ENCODE results near the gene BMP8A.

BMP8A gene

DNA sequence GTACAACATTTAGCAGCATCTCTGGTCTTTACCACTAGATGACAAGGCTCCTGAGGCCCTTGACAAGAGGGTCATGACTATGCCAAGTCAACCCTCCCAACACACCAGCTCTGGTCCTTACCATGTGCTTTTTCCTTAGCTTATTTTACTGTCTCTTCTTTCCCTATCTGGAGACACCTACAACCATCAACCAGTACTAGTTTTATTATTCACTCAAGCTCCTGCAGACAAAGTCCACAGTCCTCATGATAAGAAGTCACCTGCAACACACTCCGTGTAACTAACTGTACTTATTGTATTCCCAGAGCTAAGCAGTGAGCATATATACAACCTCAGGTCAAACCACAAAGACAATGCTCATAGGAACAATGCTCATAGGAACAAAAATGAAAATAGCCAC lies 69.8 kb downstream of the BMP8A start:
- DNase-seq, result no peak
- intact Hi-C loops (cut with DNase I), result no loop called here

DNA sequence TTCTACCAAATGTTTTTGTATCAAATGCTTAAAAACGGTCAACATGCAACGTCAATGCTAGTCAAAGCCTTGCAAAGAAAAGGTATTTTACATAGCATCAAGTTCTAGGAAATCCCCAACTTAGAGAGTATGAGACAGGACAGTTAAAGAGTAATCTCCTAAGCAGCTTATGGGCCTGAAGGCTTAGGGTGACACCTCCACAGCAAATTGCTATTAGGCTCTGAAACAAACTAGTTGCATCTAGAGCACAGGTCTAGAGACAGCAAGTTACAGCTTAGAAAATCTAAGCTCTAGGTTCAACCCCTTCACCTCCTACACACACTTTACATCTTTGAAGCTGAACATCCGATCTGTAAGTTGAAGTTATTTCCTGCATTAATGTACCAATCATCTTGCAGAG lies 71.5 kb downstream of the BMP8A start:
- no peak for DNase-seq
- intact Hi-C loops (cut with DNase I), result no loop called here

DNA sequence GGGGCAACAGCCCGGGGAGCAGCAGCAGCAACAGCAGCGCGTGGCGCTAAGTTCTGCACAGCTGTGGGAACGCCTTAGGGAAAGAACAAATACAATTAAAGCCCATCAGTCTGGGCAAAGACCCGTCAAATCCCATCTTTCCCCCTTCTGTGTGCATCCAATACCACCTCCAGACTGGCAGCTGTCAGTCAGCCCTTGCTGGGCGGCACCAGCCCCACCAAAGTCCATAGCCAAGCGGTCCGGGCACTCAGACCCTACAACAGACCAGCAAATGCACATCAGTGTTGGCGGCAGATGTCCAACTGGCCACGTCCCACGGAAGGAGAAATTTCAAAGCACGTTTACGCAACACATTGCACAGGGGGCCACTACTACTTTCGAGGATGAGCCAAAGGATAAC lies 72.2 kb downstream of the BMP8A start:
- DNase-seq, result no peak
- intact Hi-C loops (cut with DNase I), result no loop called here

- no peak for DNase-seq
- intact Hi-C loops (cut with DNase I), result no loop called here
Measured at GRCh38 chr1:39564340-39564739, 72.9 kb downstream of the BMP8A start.

GRCh38 chr1:39564941-39565340 lies 73.5 kb downstream of the BMP8A start:
- no peak for DNase-seq
- intact Hi-C loops (cut with DNase I), result no loop called here

- DNase-seq, result no peak
- intact Hi-C loops (cut with DNase I), result no loop called here
Measured at GRCh38 chr1:39566441-39567137, 75.2 kb downstream of the BMP8A start.

DNA sequence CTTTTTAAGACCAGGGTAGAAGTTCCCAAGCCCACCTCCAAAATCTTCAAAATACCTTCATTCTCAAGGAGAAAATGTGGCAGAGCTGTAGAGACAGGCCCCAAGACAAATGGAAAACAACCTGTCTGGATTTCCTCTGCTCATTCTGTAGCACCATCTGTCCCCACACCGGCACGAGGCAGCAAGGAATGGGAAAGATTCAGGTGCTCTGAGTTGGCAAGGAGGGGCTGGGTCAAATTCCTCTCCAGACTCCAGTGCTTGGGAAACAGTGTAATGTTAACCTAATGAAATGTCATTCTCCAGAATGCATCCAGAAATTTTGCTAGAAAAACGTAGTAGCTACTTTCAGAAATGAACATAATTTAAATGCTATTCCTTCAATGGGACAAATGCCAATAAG lies 75.9 kb downstream of the BMP8A start:
- DNase-seq, result no peak
- intact Hi-C loops (cut with DNase I), result no loop called here

- DNase-seq, result no peak
- intact Hi-C loops (cut with DNase I), result no loop called here
Measured at GRCh38 chr1:39568208-39568607, 76.8 kb downstream of the BMP8A start.

DNA sequence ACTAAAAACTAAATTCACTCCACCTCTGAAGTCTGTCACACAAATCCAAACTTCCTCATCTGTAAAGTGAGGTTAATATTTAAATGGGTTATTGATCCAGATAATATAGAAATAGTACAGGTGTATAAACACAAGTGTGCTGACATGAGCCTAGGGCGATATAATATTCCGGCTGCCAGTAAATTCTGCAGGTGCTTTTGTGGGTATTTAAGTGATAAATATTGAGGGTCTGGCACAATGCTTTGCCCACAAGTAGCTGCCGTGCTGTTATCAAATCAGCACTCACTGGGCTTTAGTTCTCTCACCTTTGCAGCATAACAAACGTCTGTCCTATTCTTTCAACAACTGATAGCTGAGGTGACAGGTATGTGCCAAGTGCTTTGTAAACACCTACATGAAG lies 77.6 kb downstream of the BMP8A start:
- intact Hi-C loops (cut with DNase I), result no loop called here

DNA sequence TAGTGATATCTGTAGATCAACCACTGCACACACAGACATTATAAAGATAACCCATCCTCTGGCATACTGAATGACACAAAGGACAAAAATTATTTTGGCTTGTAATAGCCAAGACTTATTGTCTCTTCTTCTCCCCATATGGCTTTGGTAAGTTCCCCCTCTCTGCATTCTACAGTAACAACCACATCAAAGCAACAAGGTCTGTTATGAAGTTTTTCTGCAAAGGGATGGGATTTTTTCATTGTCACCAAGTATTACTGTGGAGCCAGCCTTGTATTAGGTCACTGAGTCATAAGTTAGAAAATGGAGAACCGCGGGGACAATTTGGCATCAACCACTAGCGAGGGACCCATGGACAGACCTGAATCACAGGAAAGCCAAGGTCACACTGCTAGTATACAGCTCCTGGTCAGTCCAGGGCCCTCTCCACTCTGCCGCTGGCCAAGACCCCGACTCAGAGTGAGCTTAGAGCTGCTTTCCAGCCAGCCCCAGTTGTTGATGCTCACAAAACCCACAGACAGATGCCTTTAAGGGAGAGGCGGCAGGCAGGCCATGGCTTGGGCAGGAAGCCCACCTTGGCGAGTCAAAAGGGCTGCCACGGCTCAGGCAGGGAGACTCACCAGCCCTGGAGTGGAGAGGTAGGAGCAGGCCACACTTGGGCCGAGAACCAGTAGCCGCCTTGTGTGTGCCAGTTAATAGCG lies 79.2 kb downstream of the BMP8A start:
- DNase-seq, result no peak
- intact Hi-C loops (cut with DNase I), result no loop called here

More for the DNA sequence above, 77.6 kb downstream of the BMP8A start:
- no peak for DNase-seq

GRCh38 chr1:39571178-39571483 lies 79.7 kb downstream of the BMP8A start:
- DNase-seq, result no peak
- intact Hi-C loops (cut with DNase I), result no loop called here

GRCh38 chr1:39572379-39573096 lies 81.1 kb downstream of the BMP8A start:
- intact Hi-C loops (cut with DNase I), result no loop called here
- DNase-seq, result no peak

DNA sequence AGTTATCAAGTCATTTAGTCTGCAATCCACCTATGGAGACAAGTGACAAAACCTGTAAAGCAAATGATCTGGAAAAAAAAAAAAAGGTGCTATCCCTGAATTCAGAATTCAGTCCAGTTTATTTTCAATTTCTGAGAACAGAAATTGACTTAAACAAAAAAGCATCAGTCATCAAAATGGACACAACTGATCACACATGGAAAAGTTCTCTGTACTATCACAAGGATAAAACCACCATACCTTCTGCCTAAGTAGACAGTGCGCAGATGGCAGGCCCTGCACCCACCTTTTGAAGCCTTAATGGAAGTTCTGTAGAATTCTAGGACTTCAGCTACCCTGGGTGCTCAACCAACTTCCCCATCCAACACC lies 81.6 kb downstream of the BMP8A start:
- no peak for DNase-seq
- intact Hi-C loops (cut with DNase I), result no loop called here

- DNase-seq, result peak in 1 of 42 donors; percentile 22
- intact Hi-C loops (cut with DNase I), result no loop called here
Measured at GRCh38 chr1:39573736-39574624, 82.5 kb downstream of the BMP8A start.

- no peak for DNase-seq
- intact Hi-C loops (cut with DNase I), result no loop called here
Measured at GRCh38 chr1:39574646-39575045, 83.2 kb downstream of the BMP8A start.
